H1 (cell line): ENCODE data around the gene TSPOAP1. TPM values are rescaled to one million over a fixed set of nuclear protein-coding genes. Genes with fewer than 3 reads are reported as not detected.

Source experiments
- SIRT6 ChIP-seq: IDR thresholded peaks from one replicate; pipeline ENCODE4 v1.7.1; 2012; ENCODE audit warnings: low read length, inconsistent platforms
- polyA plus RNA-seq, 7 experiments: library from polyadenylated mRNA; depleted of rRNA in 3 of 7; stranded (reverse) in 5 of 7; unstranded in 2 of 7; fragments of >200 nt in 5 of 7; fragments of 200-250 nt in 2 of 7; gene quantifications; 1 replicate in 5 of 7; 2 replicates in 1 of 7; 4 replicates in 1 of 7; pipeline versions ENCODE4 v1.2.1 to v1.2.3, GENCODE V29; 2011 to 2013; ENCODE audit warnings: missing spikeins in 2 of 7, mixed read lengths in 2 of 7
- total RNA-seq: library from RNA; stranded (reverse); fragmentation: NEBNext Ultra II Directional; extraction: Animal tissue kit (Norgen Biotek cat#: 25700); gene quantifications from 2 replicates; pipeline ENCODE4 v1.2.1, GENCODE V29; 2021
- TF ChIP-seq, protein P1 (sequence below): fragments of 300-600 bp; sonication (generic); IDR thresholded peaks from 2 replicates; pipeline ENCODE4 v1.7.1; 2012; ENCODE audit warnings: low read length, moderate library complexity, mild to moderate bottlenecking, inconsistent platforms; ENCODE audit not compliant: insufficient replicate concordance

The TSPOAP1 gene
- total and polyA plus RNA-seq, 2 of the 8 experiments (the other 6 are each of a cell fraction or from before 2014, with no cell fraction given) = 7.6 to 9.2 TPM

DNA sequence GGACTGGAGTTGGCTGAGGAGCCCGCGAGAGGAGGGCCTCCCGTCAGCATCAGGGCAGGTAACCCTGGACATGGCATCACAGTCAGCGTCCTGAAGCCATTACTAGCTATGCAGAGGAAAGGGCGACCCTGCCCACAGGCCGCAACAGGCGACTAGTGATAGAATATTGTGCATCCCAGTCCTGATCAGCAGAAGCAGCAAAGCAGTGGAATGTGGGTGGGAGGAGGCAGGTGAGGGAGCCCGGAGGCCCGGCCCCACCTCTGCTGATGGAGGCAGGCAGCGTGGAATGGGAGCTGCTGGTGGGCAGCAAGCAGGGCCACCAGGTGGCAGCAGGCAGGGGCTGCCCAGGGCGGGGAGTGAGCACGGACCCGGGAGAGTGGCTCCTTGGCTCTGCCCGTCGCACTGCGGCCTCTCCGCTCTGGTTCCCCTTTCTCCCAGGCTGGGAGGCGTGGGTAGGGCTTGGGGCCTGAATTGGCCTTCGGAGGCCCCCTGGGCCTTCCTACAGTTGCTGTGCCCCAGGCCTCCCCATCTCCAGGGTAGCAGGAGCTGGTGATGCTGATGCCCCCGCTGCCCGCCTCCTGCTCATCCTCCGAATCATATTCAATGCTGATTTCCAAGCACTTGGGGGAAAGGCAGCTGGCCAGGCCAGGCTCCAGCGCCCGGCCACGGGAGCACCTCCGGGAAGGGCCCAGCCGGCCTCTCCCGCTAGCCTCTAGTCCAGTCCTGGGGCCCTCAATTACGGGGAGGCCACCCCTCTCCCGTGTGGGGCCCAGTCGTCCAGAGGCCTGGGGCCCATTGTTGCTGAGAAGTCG is 20.2 kb downstream of the TSPOAP1 start (continued):
- TF ChIP-seq, protein P1, sequence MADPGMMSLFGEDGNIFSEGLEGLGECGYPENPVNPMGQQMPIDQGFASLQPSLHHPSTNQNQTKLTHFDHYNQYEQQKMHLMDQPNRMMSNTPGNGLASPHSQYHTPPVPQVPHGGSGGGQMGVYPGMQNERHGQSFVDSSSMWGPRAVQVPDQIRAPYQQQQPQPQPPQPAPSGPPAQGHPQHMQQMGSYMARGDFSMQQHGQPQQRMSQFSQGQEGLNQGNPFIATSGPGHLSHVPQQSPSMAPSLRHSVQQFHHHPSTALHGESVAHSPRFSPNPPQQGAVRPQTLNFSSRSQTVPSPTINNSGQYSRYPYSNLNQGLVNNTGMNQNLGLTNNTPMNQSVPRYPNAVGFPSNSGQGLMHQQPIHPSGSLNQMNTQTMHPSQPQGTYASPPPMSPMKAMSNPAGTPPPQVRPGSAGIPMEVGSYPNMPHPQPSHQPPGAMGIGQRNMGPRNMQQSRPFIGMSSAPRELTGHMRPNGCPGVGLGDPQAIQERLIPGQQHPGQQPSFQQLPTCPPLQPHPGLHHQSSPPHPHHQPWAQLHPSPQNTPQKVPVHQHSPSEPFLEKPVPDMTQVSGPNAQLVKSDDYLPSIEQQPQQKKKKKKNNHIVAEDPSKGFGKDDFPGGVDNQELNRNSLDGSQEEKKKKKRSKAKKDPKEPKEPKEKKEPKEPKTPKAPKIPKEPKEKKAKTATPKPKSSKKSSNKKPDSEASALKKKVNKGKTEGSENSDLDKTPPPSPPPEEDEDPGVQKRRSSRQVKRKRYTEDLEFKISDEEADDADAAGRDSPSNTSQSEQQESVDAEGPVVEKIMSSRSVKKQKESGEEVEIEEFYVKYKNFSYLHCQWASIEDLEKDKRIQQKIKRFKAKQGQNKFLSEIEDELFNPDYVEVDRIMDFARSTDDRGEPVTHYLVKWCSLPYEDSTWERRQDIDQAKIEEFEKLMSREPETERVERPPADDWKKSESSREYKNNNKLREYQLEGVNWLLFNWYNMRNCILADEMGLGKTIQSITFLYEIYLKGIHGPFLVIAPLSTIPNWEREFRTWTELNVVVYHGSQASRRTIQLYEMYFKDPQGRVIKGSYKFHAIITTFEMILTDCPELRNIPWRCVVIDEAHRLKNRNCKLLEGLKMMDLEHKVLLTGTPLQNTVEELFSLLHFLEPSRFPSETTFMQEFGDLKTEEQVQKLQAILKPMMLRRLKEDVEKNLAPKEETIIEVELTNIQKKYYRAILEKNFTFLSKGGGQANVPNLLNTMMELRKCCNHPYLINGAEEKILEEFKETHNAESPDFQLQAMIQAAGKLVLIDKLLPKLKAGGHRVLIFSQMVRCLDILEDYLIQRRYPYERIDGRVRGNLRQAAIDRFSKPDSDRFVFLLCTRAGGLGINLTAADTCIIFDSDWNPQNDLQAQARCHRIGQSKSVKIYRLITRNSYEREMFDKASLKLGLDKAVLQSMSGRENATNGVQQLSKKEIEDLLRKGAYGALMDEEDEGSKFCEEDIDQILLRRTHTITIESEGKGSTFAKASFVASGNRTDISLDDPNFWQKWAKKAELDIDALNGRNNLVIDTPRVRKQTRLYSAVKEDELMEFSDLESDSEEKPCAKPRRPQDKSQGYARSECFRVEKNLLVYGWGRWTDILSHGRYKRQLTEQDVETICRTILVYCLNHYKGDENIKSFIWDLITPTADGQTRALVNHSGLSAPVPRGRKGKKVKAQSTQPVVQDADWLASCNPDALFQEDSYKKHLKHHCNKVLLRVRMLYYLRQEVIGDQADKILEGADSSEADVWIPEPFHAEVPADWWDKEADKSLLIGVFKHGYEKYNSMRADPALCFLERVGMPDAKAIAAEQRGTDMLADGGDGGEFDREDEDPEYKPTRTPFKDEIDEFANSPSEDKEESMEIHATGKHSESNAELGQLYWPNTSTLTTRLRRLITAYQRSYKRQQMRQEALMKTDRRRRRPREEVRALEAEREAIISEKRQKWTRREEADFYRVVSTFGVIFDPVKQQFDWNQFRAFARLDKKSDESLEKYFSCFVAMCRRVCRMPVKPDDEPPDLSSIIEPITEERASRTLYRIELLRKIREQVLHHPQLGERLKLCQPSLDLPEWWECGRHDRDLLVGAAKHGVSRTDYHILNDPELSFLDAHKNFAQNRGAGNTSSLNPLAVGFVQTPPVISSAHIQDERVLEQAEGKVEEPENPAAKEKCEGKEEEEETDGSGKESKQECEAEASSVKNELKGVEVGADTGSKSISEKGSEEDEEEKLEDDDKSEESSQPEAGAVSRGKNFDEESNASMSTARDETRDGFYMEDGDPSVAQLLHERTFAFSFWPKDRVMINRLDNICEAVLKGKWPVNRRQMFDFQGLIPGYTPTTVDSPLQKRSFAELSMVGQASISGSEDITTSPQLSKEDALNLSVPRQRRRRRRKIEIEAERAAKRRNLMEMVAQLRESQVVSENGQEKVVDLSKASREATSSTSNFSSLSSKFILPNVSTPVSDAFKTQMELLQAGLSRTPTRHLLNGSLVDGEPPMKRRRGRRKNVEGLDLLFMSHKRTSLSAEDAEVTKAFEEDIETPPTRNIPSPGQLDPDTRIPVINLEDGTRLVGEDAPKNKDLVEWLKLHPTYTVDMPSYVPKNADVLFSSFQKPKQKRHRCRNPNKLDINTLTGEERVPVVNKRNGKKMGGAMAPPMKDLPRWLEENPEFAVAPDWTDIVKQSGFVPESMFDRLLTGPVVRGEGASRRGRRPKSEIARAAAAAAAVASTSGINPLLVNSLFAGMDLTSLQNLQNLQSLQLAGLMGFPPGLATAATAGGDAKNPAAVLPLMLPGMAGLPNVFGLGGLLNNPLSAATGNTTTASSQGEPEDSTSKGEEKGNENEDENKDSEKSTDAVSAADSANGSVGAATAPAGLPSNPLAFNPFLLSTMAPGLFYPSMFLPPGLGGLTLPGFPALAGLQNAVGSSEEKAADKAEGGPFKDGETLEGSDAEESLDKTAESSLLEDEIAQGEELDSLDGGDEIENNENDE = no peak
- TF ChIP-seq SIRT6 = no peak
